H1 (cell line): ENCODE data around the gene BCAS1. TPM values are rescaled to one million over a fixed set of nuclear protein-coding genes. Genes with fewer than 3 reads are reported as not detected.

ENCODE experiments used
- CTCF ChIA-PET: fragments of 300-600 bp; sonication (Branson Sonifier 250); formaldehyde crosslinking; loops from one replicate; lab custom pipeline; 2021; ENCODE audit not compliant: partially characterized antibody; lab: Charles Lee
- POLR2A ChIA-PET: fragments of 300-600 bp; sonication (Branson Sonifier 250); formaldehyde crosslinking; loops from one replicate; lab custom pipeline; 2021; ENCODE audit warnings: inconsistent platforms; ENCODE audit not compliant: partially characterized antibody; lab: Charles Lee
- DNase-seq, 2 experiments: peaks; one replicate each; pipeline versions ENCODE4 v3.0.0 to v3.0.0-alpha.2; 2010 to 2022; ENCODE audit warnings: low spot score in 2 of 2, low read depth in 1 of 2, mixed read lengths in 1 of 2
- FAIRE-seq: peaks from 2 replicates; lab custom pipeline; 2011; peaks lifted over from hg19 to GRCh38; lab: Jason Lieb, UNC
- H2AFZ ChIP-seq: 2 replicates; pipeline ENCODE4 v1.8.1; 2012; ENCODE audit warnings: low read length, inconsistent platforms
- H2AK5ac ChIP-seq: 2 replicates; pipeline ENCODE4 v1.6.1; 2013; ENCODE audit warnings: low read depth, low read length
- H2BK120ac ChIP-seq: replicated peaks from 2 replicates; pipeline ENCODE3; 2013; ENCODE audit warnings: low read depth, low read length, inconsistent platforms
- H2BK12ac ChIP-seq: 2 replicates; pipeline ENCODE4 v1.6.1; 2013; ENCODE audit warnings: low read depth, low read length
- H2BK15ac ChIP-seq: 2 replicates; pipeline ENCODE4 v1.6.1; 2013; ENCODE audit warnings: low read length
- H2BK20ac ChIP-seq: 2 replicates; pipeline ENCODE4 v1.6.1; 2013; ENCODE audit warnings: low read length
- H2BK5ac ChIP-seq: 2 replicates; pipeline ENCODE4 v1.6.1; 2013; ENCODE audit warnings: low read depth, low read length
- H3K14ac ChIP-seq: 2 replicates; pipeline ENCODE4 v1.6.1; 2013; ENCODE audit warnings: inconsistent platforms; ENCODE audit not compliant: insufficient read length
- H3K18ac ChIP-seq: 2 replicates; pipeline ENCODE4 v1.6.1; 2013; ENCODE audit warnings: low read length; ENCODE audit errors: extremely low read depth
- H3K23ac ChIP-seq: 2 replicates; pipeline ENCODE4 v1.6.1; 2013; ENCODE audit warnings: inconsistent platforms; ENCODE audit not compliant: insufficient read length
- H3K23me2 ChIP-seq: 2 replicates; pipeline ENCODE4 v1.6.1; 2013; ENCODE audit warnings: low read depth, low read length
- H3K27ac ChIP-seq: 2 replicates; pipeline ENCODE4 v1.6.1; 2011; ENCODE audit warnings: low read depth, low read length, inconsistent platforms
- H3K27me3 ChIP-seq, 4 experiments: replicated peaks in 1 of 4; 1 replicate in 1 of 4; 2 replicates in 3 of 4; pipeline versions ENCODE4 v1.6.1 to v1.8.1; 2011 to 2013; ENCODE audit warnings: low read length in 3 of 4, mild to moderate bottlenecking in 3 of 4, inconsistent platforms in 2 of 4, mixed read lengths in 2 of 4, moderate library complexity in 1 of 4; ENCODE audit not compliant: control insufficient read depth in 3 of 4, insufficient read depth in 3 of 4; ENCODE audit errors: extremely low read depth in 1 of 4
- H3K36me3 ChIP-seq, 4 experiments: 2 replicates each; pipeline versions ENCODE4 v1.6.1 to v1.8.1; 2011 to 2013; ENCODE audit warnings: mild to moderate bottlenecking in 4 of 4, low read length in 3 of 4, moderate library complexity in 2 of 4, control low read depth in 1 of 4, inconsistent platforms in 1 of 4; ENCODE audit not compliant: insufficient read depth in 4 of 4, control insufficient read depth in 2 of 4
- H3K4ac ChIP-seq: replicated peaks from 2 replicates; pipeline ENCODE3; 2013; ENCODE audit warnings: low read length, low read depth, mixed read lengths, inconsistent platforms; ENCODE audit not compliant: insufficient read length
- H3K4me1 ChIP-seq, 4 experiments: replicated peaks in 1 of 4; 1 replicate in 1 of 4; 2 replicates in 3 of 4; pipeline versions ENCODE4 v1.6.1 to v1.8.1; 2011 to 2013; ENCODE audit warnings: low read length in 3 of 4, inconsistent platforms in 2 of 4, mixed read lengths in 1 of 4; ENCODE audit not compliant: insufficient read depth in 4 of 4, control insufficient read depth in 3 of 4
- H3K4me2 ChIP-seq, 2 experiments: 2 replicates each; pipeline versions ENCODE4 v1.6.1 to v1.8.1; 2011 to 2013; ENCODE audit warnings: low read depth in 2 of 2, low read length in 2 of 2, control low read depth in 1 of 2, inconsistent platforms in 1 of 2, mild to moderate bottlenecking in 1 of 2; ENCODE audit not compliant: insufficient read depth in 1 of 2
- H3K4me3 ChIP-seq, 4 experiments: fragments of 200-600, 300-600 bp in 1 of 4; sonication (generic), shearing (Covaris generic), sonication (Bioruptor Twin) in 1 of 4; 2 replicates each; pipeline versions ENCODE4 v1.5.1 to v1.8.1; 2011 to 2016; ENCODE audit warnings: low read length in 4 of 4, low read depth in 3 of 4, control low read depth in 2 of 4, inconsistent platforms in 2 of 4, mild to moderate bottlenecking in 2 of 4, mixed read lengths in 1 of 4, moderate library complexity in 1 of 4; ENCODE audit not compliant: insufficient read depth in 2 of 4; ENCODE audit errors: extremely low read depth in 1 of 4
- H3K56ac ChIP-seq: replicated peaks from 2 replicates; pipeline ENCODE3; 2013; ENCODE audit warnings: low read depth, mild to moderate bottlenecking, mixed read lengths, low read length, inconsistent platforms; ENCODE audit not compliant: insufficient read length
- H3K79me1 ChIP-seq: 2 replicates; pipeline ENCODE4 v1.6.1; 2013; ENCODE audit warnings: low read depth, low read length, control low read depth
- H3K79me2 ChIP-seq, 2 experiments: 2 replicates each; pipeline versions ENCODE4 v1.6.1 to v1.8.1; 2012 to 2013; ENCODE audit warnings: low read length in 2 of 2, mild to moderate bottlenecking in 2 of 2, inconsistent platforms in 1 of 2; ENCODE audit not compliant: insufficient read depth in 2 of 2, control insufficient read depth in 1 of 2
- H3K9ac ChIP-seq, 4 experiments: replicated peaks in 1 of 4; 1 replicate in 1 of 4; 2 replicates in 3 of 4; pipeline versions ENCODE4 v1.6.1 to v1.8.1; 2011 to 2013; ENCODE audit warnings: low read depth in 3 of 4, low read length in 3 of 4, control low read depth in 2 of 4, mild to moderate bottlenecking in 2 of 4, moderate library complexity in 2 of 4, inconsistent platforms in 1 of 4; ENCODE audit errors: extremely low read depth in 1 of 4
- H3K9me3 ChIP-seq, 2 experiments: 2 replicates each; pipeline versions ENCODE4 v1.6.1 to v1.8.1; 2012 to 2013; ENCODE audit warnings: mild to moderate bottlenecking in 2 of 2, moderate library complexity in 2 of 2, control low read depth in 1 of 2, inconsistent platforms in 1 of 2, low read depth in 1 of 2, low read length in 1 of 2, mixed read lengths in 1 of 2; ENCODE audit not compliant: insufficient read depth in 2 of 2
- H4K20me1 ChIP-seq, 2 experiments: replicated peaks in 1 of 2; 2 replicates each; pipeline versions ENCODE3 to v1.8.1; 2011 to 2013; ENCODE audit warnings: inconsistent platforms in 2 of 2, low read length in 2 of 2, mild to moderate bottlenecking in 1 of 2; ENCODE audit not compliant: insufficient read depth in 2 of 2, control insufficient read depth in 1 of 2
- H4K5ac ChIP-seq: 2 replicates; pipeline ENCODE4 v1.6.1; 2013; ENCODE audit warnings: low read length, low read depth, mixed read lengths, inconsistent platforms; ENCODE audit not compliant: insufficient read length
- H4K8ac ChIP-seq: 2 replicates; pipeline ENCODE4 v1.8.0; 2013; ENCODE audit warnings: mild to moderate bottlenecking, moderate library complexity, low read length, inconsistent platforms; ENCODE audit not compliant: insufficient read depth; ENCODE audit errors: extremely low read depth
- H4K91ac ChIP-seq: replicated peaks from 2 replicates; pipeline ENCODE3; 2013; ENCODE audit warnings: low read length, mixed read lengths, inconsistent platforms; ENCODE audit not compliant: insufficient read length
- CBX5 ChIP-seq: fragments of 300-800, 300-1000 bp; sonication (generic); IDR thresholded peaks from 2 replicates; pipeline ENCODE4 v1.7.1; 2016; ENCODE audit warnings: antibody characterized with exemption, low read length, low read depth
- CEBPB ChIP-seq: IDR thresholded peaks from 2 replicates; pipeline ENCODE4 v1.6.1; 2012; ENCODE audit warnings: low read depth, low read length
- CHD2 ChIP-seq: IDR thresholded peaks from 2 replicates; pipeline ENCODE4 v1.6.1; 2012; ENCODE audit warnings: low read length, improper control_type of control experiment
- EGR1 ChIP-seq: IDR thresholded peaks from 2 replicates; pipeline ENCODE4 v1.6.1; 2011; ENCODE audit warnings: low read depth, low read length, borderline replicate concordance
- JUND ChIP-seq: IDR thresholded peaks from 2 replicates; pipeline ENCODE4 v1.6.1; 2011; ENCODE audit warnings: mild to moderate bottlenecking, improper control_type of control experiment, low read length
- SP1 ChIP-seq: IDR thresholded peaks from 2 replicates; pipeline ENCODE4 v1.6.1; 2011; ENCODE audit warnings: low read depth, low read length
- SP4 ChIP-seq: IDR thresholded peaks from 2 replicates; pipeline ENCODE4 v1.6.1; 2012; ENCODE audit warnings: low read length, inconsistent platforms
- ZNF274 ChIP-seq: IDR thresholded peaks from 2 replicates; pipeline ENCODE4 v1.7.0; 2012; ENCODE audit warnings: low read length, borderline replicate concordance; ENCODE audit errors: extremely low read depth
- WGBS, 2 experiments: shearing (Covaris generic) in 1 of 2; methylation state at CpG; one replicate each; pipeline versions ENCODE4 v1.1.6 to v1.1.7; 2013 to 2015; ENCODE audit warnings: low lambda C conversion rate in 2 of 2, mixed read lengths in 2 of 2, inconsistent platforms in 1 of 2, low coverage in 1 of 2, missing lambda C conversion rate in 1 of 2; ENCODE audit not compliant: insufficient replicate concordance in 2 of 2, insufficient coverage in 1 of 2, insufficient read length in 1 of 2; ENCODE audit errors: extremely low coverage in 1 of 2, missing lambda C conversion rate in 1 of 2; 5-methylcytosine and 5-hydroxymethylcytosine counted together
- polyA plus RNA-seq, 7 experiments: library from polyadenylated mRNA; depleted of rRNA in 3 of 7; stranded (reverse) in 5 of 7; unstranded in 2 of 7; fragments of >200 nt in 5 of 7; fragments of 200-250 nt in 2 of 7; gene quantifications; 1 replicate in 5 of 7; 2 replicates in 1 of 7; 4 replicates in 1 of 7; pipeline versions ENCODE4 v1.2.1 to v1.2.3, GENCODE V29; 2011 to 2013; ENCODE audit warnings: missing spikeins in 2 of 7, mixed read lengths in 2 of 7
- total RNA-seq: library from RNA; stranded (reverse); fragmentation: NEBNext Ultra II Directional; extraction: Animal tissue kit (Norgen Biotek cat#: 25700); gene quantifications from 2 replicates; pipeline ENCODE4 v1.2.1, GENCODE V29; 2021

Gene BCAS1
- total and polyA plus RNA-seq, 2 of the 8 experiments (the other 6 are each of a cell fraction or from before 2014, with no cell fraction given) = 0.06 to 0.19 TPM

- Histone ChIP-seq H3K36me3 (no peaks in the 10 kb centered on the region), H3K79me2 (no peaks in the 10 kb centered on the region), H3K9ac (no peak overlapping the region), H3K4me2 (no peak overlapping the region), H2BK20ac (no peak overlapping the region), H3K9me3 (no peaks in the 10 kb centered on the region), H3K18ac (no peak overlapping the region), H3K4me1 (no peaks in the 10 kb centered on the region), H3K79me1 (no peaks in the 10 kb centered on the region), H4K5ac (no peak overlapping the region), H3K56ac (no peak overlapping the region), H3K4me3 (no peak overlapping the region), H3K14ac (no peak overlapping the region), H3K4ac (no peak overlapping the region), H4K91ac (no peak overlapping the region), H2BK5ac (no peak overlapping the region), H2BK12ac (no peak overlapping the region), H3K23me2 (no peaks in the 10 kb centered on the region), H2AFZ (no peak overlapping the region), H4K20me1 (no peaks in the 10 kb centered on the region), H2BK120ac (no peak overlapping the region), H3K27ac (no peak overlapping the region), H3K27me3 (no peaks in the 10 kb centered on the region), H2AK5ac (no peak overlapping the region), H4K8ac (no peak overlapping the region), H3K23ac (no peak overlapping the region), H2BK15ac (no peak overlapping the region)
- 96% methylated on average over 6 of the region's 6 CpGs; no CpG with 5 or more reads in 1 of the 2 experiments for WGBS, 2 experiments
- no peak for FAIRE-seq
- DNase-seq = no peak
- ChIA-PET CTCF (no interaction called here), POLR2A (no interaction called here)
- TF ChIP-seq SP1 = no peak
- TF ChIP-seq CHD2 = no peak
- TF ChIP-seq EGR1 = no peak
- TF ChIP-seq ZNF274 = no peak
- no peak for TF ChIP-seq SP4
- TF ChIP-seq CBX5 = no peak
- no peak for TF ChIP-seq CEBPB
- no peak for TF ChIP-seq JUND
Observed at GRCh38 chr20:54019585-54019984, 50.8 kb downstream of the BCAS1 start.
